Activated CD4-positive, alpha-beta T cell treated with anti-CD3 and anti-CD28 coated beads, Interleukin-2, amount 50 U/mL, for 1 hour (primary cell): ENCODE data around the gene TMEM184B.

Experiments used
- DNase-seq: peaks from one replicate; pipeline ENCODE4 v3.0.0-alpha.2; 2020

TMEM184B gene

GRCh38 chr22:38272373-38273134 is at the start of gene TMEM184B:
TMEM184B (minus strand) TSS chr22:38273010; CDS start chr22:38247961, 25,049 bp downstream.
- peak; percentile 77 for DNase-seq

GRCh38 chr22:38320605-38321402 is 48.0 kb upstream of the TMEM184B start:
- no peak for DNase-seq

- DNase-seq = no peak
These were observed 46.3 kb upstream of the TMEM184B start for GRCh38 chr22:38318792-38319773.

GRCh38 chr22:38317995-38318715 is 45.3 kb upstream of the TMEM184B start:
- no peak for DNase-seq

GRCh38 chr22:38317122-38317994 is 44.5 kb upstream of the TMEM184B start, which contains the start of gene CSNK1E:
CSNK1E (minus strand) TSS chr22:38317433; CDS start chr22:38314157, 3,276 bp downstream.
- peak; percentile 71 for DNase-seq

- peak; percentile 52 for DNase-seq
These were observed 43.7 kb upstream of the TMEM184B start for GRCh38 chr22:38316364-38317121.

- no peak for DNase-seq
These were observed 43.1 kb upstream of the TMEM184B start for GRCh38 chr22:38315823-38316363.

- no peak for DNase-seq
These were observed 42.4 kb upstream of the TMEM184B start for GRCh38 chr22:38314933-38315822.

- DNase-seq = no peak
These were observed 41.5 kb upstream of the TMEM184B start for GRCh38 chr22:38314051-38314932.

- no peak for DNase-seq
These were observed 40.7 kb upstream of the TMEM184B start for GRCh38 chr22:38313384-38313955.

- no peak for DNase-seq
These were observed 39.5 kb upstream of the TMEM184B start for GRCh38 chr22:38312261-38312800.

- DNase-seq = no peak
These were observed 38.5 kb upstream of the TMEM184B start for GRCh38 chr22:38311323-38311620.

- DNase-seq = no peak
These were observed 37.9 kb upstream of the TMEM184B start for GRCh38 chr22:38310518-38311322.

GRCh38 chr22:38309614-38310517 is 37.1 kb upstream of the TMEM184B start:
- DNase-seq = no peak

GRCh38 chr22:38308791-38309498 is 36.1 kb upstream of the TMEM184B start:
- DNase-seq = no peak
